Measurements from ENCODE around the gene COMMD1.
A peak's percentile ranks its signal among the peaks of the same experiment; 100 is the strongest.
"Not testable (repeated sequence)": the region's sequence is repeated elsewhere in the genome, so short reads cannot be mapped to it uniquely, and the experiment has no call there.

Gene COMMD1

GRCh38 chr2:62030902-62031301 lies 125.4 kb downstream of the COMMD1 start:
- no peak for DNase-seq (ENCODE audit: low spot score)

- DNase-seq (ENCODE audit: low spot score): peak; percentile 6
Measured at GRCh38 chr2:62032096-62032495, 126.6 kb downstream of the COMMD1 start.

GRCh38 chr2:62034715-62035114 lies 129.2 kb downstream of the COMMD1 start:
- DNase-seq (ENCODE audit: low spot score): no peak

GRCh38 chr2:62036229-62036628 lies 130.8 kb downstream of the COMMD1 start:
- no peak for DNase-seq (ENCODE audit: low spot score)

- DNase-seq (ENCODE audit: low spot score): no peak
Measured at GRCh38 chr2:62036761-62037250, 131.3 kb downstream of the COMMD1 start.

- DNase-seq (ENCODE audit: low spot score): peak; percentile 69
Measured at GRCh38 chr2:62038975-62039771, 133.7 kb downstream of the COMMD1 start.

- DNase-seq (ENCODE audit: low spot score): no peak
Measured at GRCh38 chr2:62040926-62041325, 135.5 kb downstream of the COMMD1 start.

GRCh38 chr2:62041701-62042385 lies 136.4 kb downstream of the COMMD1 start:
- DNase-seq (ENCODE audit: low spot score): not testable (repeated sequence)

- DNase-seq (ENCODE audit: low spot score): no peak
Measured at GRCh38 chr2:62042400-62042799, 136.9 kb downstream of the COMMD1 start.

- DNase-seq (ENCODE audit: low spot score): peak; percentile 22
Measured at GRCh38 chr2:62042944-62043343, 137.5 kb downstream of the COMMD1 start.

GRCh38 chr2:62045017-62045543 lies 139.6 kb downstream of the COMMD1 start:
- DNase-seq (ENCODE audit: low spot score): no peak

- no peak for DNase-seq (ENCODE audit: low spot score)
Measured at GRCh38 chr2:62046141-62046540, 140.7 kb downstream of the COMMD1 start.

- no peak for DNase-seq (ENCODE audit: low spot score)
Measured at GRCh38 chr2:62050456-62051045, 145.1 kb downstream of the COMMD1 start.

- no peak for DNase-seq (ENCODE audit: low spot score)
Measured at GRCh38 chr2:62054029-62054791, 148.7 kb downstream of the COMMD1 start.

- DNase-seq (ENCODE audit: low spot score): no peak
Measured at GRCh38 chr2:62054916-62055450, 149.5 kb downstream of the COMMD1 start.

GRCh38 chr2:62055724-62056336 lies 150.4 kb downstream of the COMMD1 start:
- peak; percentile 51 for DNase-seq (ENCODE audit: low spot score)

GRCh38 chr2:62056341-62056740 lies 150.9 kb downstream of the COMMD1 start:
- no peak for DNase-seq (ENCODE audit: low spot score)

GRCh38 chr2:62065243-62065642 lies 159.8 kb downstream of the COMMD1 start:
- no peak for DNase-seq (ENCODE audit: low spot score)

GRCh38 chr2:62071126-62071598 lies 165.7 kb downstream of the COMMD1 start:
- DNase-seq (ENCODE audit: low spot score): no peak

- DNase-seq (ENCODE audit: low spot score): no peak
Measured at GRCh38 chr2:62071760-62072680, 166.5 kb downstream of the COMMD1 start.
